ENCODE measurements around the gene EIF2D. TPM values are rescaled to one million over a fixed set of nuclear protein-coding genes. Genes with fewer than 3 reads are reported as not detected.

The EIF2D gene
- total and polyA plus RNA-seq, 2 of the 4 experiments (the other 2 are of a cell fraction), result 64.3 to 69.4 TPM

- ChIA-PET POLR2A (ENCODE audit: unreplicated experiment) (no interaction called here), CTCF (no interaction called here)
- H2BK20ac ChIP-seq (ENCODE audit: low read depth, low read length), result no peak overlapping the region
- no peak overlapping the region for H3K27ac ChIP-seq (ENCODE audit: insufficient read depth, low read length)
- no peak overlapping the region for H3K4ac ChIP-seq (ENCODE audit: low read depth, low read length)
- H3K9ac ChIP-seq (ENCODE audit: low read depth, low read length), result no peak overlapping the region
- H3K56ac ChIP-seq (ENCODE audit: extremely low read depth, insufficient read depth, low read length), result no peak overlapping the region
- TF ChIP-seq USF2 (IDR thresholded peaks at IDR 0.05; ENCODE audit: low read depth, low read length) (no peak), POLR2A (IDR thresholded peaks at IDR 0.05; ENCODE audit: low read depth, low read length) (no peak)
- no peak overlapping the region for H3K4me3 ChIP-seq (ENCODE audit: insufficient read depth, low read depth, low read length)
- H3K9me3 ChIP-seq (ENCODE audit: control insufficient read depth, insufficient read depth, low read length), result no peaks in the 10 kb centered on the region
- ATAC-seq (ENCODE audit: low read depth) (no peak), DNase-seq (no peak)
- no peak overlapping the region for H2AK5ac ChIP-seq (ENCODE audit: low read depth, low read length)
- H2BK5ac ChIP-seq (ENCODE audit: low read depth, low read length, poor library complexity, severe bottlenecking), result no peak overlapping the region
- no peak overlapping the region for H3K4me2 ChIP-seq (ENCODE audit: low read depth, low read length)
- H2AFZ ChIP-seq (replicated peaks; ENCODE audit: low read length, poor library complexity), result no peak overlapping the region
- no peak overlapping the region for H2BK15ac ChIP-seq (ENCODE audit: low read depth, low read length)
- H2AK9ac ChIP-seq (replicated peaks; ENCODE audit: low read depth, low read length, poor library complexity), result no peak overlapping the region
- no peaks in the 10 kb centered on the region for H3K4me1 ChIP-seq (ENCODE audit: control insufficient read depth, insufficient read depth, low read length)
- no peaks in the 10 kb centered on the region for H3K79me1 ChIP-seq (ENCODE audit: low read depth in 1 of 2, low read length in 2 of 2)
- BruUV-seq (replicated peaks), result no TSS peak
- no peak overlapping the region for H3K14ac ChIP-seq (replicated peaks; ENCODE audit: low read depth, low read length)
- no peaks in the 10 kb centered on the region for H4K20me1 ChIP-seq (ENCODE audit: insufficient read depth, low read length)
- no peak overlapping the region for H4K91ac ChIP-seq (ENCODE audit: insufficient read depth, low read depth, low read length)
- no peak overlapping the region for H4K5ac ChIP-seq (ENCODE audit: low read depth, low read length)
- H3K18ac ChIP-seq (ENCODE audit: low read depth, low read length), result no peak overlapping the region
- H3K36me3 ChIP-seq (ENCODE audit: control insufficient read depth, insufficient read depth, low read length), result peaks cover 32% of the 10 kb centered on the region
- dilution Hi-C loops (cut with HindIII; ENCODE audit: low sequenced_read_pairs, unreplicated experiment), result no loop called here
- no peak overlapping the region for H2BK120ac ChIP-seq (ENCODE audit: low read depth, low read length)
- H3K23ac ChIP-seq (ENCODE audit: low read depth, low read length), result no peak overlapping the region
- in situ Hi-C loops (cut with MboI; ENCODE audit: low sequenced_read_pairs), result no loop called here
- intact Hi-C loops (cut with micrococcal nuclease), result loop anchor here (5.0 kb wide), 2 partner anchors 377 to 472 kb away; no protein-coding TSS in a partner anchor
- no peak overlapping the region for H4K8ac ChIP-seq (ENCODE audit: low read depth in 2 of 2, low read length in 2 of 2)
- no peaks in the 10 kb centered on the region for H3K9me1 ChIP-seq (ENCODE audit: insufficient read depth, low read length)
- 90% methylated on average over 2 of the region's 5 CpGs; no CpG with 5 or more reads in 1 of the 2 experiments for whole genome bisulfite sequencing, 2 experiments (ENCODE audit: extremely low coverage in 2 of 2, insufficient read length in 1 of 2)
- H3K27me3 ChIP-seq (ENCODE audit: control insufficient read depth, insufficient read depth, low read length), result no peaks in the 10 kb centered on the region
Measured at GRCh38 chr1:206604861-206605260, 7.4 kb downstream of the EIF2D start.
